Neural progenitor cell (in vitro differentiated cells): Measurements from ENCODE around the gene USP15.

Source experiments
- CTCF ChIP-seq: fragments of 200-600 bp; sonication (generic); IDR thresholded peaks from 2 replicates; pipeline ENCODE4 v1.5.1; 2017; ENCODE audit warnings: antibody characterized with exemption, mild to moderate bottlenecking
- EZH2 ChIP-seq: fragments of 200-600 bp; sonication (generic); IDR thresholded peaks from 2 replicates; pipeline ENCODE4 v1.6.1; 2017; ENCODE audit warnings: antibody characterized with exemption, mild to moderate bottlenecking, moderate library complexity

DNA sequence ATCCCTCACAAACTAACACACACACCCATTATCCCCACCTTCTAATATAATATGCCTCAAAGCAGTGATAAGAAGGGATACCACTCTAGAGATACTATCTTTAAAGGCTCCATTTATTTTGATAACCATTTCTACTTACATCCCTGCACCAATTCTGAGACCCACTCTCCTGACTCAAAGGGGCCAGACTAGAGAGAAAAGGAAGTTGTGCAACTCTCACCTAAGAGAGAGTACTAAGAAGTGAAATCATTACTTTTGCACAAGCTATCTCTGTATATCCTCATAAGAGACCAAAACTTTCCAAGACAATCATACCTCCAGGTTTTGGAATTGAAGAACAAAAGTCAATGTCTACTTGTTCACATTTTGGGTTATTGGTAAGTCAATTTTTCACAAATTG is 45.4 kb upstream of the USP15 start:
- no peak for TF ChIP-seq EZH2
- no peak for TF ChIP-seq CTCF
